ENCODE measurements around the gene BCOR.

Gene BCOR

GRCh38 chrX:40104630-40104984 is 6.8 kb upstream of the BCOR start:
- in situ Hi-C loops (cut with MboI; ENCODE audit: low pct_unique_long_range_greater_than_20kb, low sequenced_read_pairs, unreplicated experiment): no loop called here
- TF ChIP-seq CTCF (IDR thresholded peaks at IDR 0.05; ENCODE audit: extremely low read depth, insufficient read depth, missing control alignments): no peak
- DNase-seq (ENCODE audit: low spot score): peak; percentile 76

GRCh38 chrX:40103565-40104323 is 6.0 kb upstream of the BCOR start:
- in situ Hi-C loops (cut with MboI; ENCODE audit: low pct_unique_long_range_greater_than_20kb, low sequenced_read_pairs, unreplicated experiment): no loop called here
- DNase-seq (ENCODE audit: low spot score): no peak
- TF ChIP-seq CTCF (IDR thresholded peaks at IDR 0.05; ENCODE audit: extremely low read depth, insufficient read depth, missing control alignments): no peak

- in situ Hi-C loops (cut with MboI; ENCODE audit: low pct_unique_long_range_greater_than_20kb, low sequenced_read_pairs, unreplicated experiment): no loop called here
- TF ChIP-seq CTCF (IDR thresholded peaks at IDR 0.05; ENCODE audit: extremely low read depth, insufficient read depth, missing control alignments): no peak
- no peak for DNase-seq (ENCODE audit: low spot score)
These were observed 4.9 kb upstream of the BCOR start for GRCh38 chrX:40102393-40103381.

- no peak for TF ChIP-seq CTCF (IDR thresholded peaks at IDR 0.05; ENCODE audit: extremely low read depth, insufficient read depth, missing control alignments)
- in situ Hi-C loops (cut with MboI; ENCODE audit: low pct_unique_long_range_greater_than_20kb, low sequenced_read_pairs, unreplicated experiment): no loop called here
- DNase-seq (ENCODE audit: low spot score): no peak
These were observed 3.7 kb upstream of the BCOR start for GRCh38 chrX:40101430-40101802.

DNA sequence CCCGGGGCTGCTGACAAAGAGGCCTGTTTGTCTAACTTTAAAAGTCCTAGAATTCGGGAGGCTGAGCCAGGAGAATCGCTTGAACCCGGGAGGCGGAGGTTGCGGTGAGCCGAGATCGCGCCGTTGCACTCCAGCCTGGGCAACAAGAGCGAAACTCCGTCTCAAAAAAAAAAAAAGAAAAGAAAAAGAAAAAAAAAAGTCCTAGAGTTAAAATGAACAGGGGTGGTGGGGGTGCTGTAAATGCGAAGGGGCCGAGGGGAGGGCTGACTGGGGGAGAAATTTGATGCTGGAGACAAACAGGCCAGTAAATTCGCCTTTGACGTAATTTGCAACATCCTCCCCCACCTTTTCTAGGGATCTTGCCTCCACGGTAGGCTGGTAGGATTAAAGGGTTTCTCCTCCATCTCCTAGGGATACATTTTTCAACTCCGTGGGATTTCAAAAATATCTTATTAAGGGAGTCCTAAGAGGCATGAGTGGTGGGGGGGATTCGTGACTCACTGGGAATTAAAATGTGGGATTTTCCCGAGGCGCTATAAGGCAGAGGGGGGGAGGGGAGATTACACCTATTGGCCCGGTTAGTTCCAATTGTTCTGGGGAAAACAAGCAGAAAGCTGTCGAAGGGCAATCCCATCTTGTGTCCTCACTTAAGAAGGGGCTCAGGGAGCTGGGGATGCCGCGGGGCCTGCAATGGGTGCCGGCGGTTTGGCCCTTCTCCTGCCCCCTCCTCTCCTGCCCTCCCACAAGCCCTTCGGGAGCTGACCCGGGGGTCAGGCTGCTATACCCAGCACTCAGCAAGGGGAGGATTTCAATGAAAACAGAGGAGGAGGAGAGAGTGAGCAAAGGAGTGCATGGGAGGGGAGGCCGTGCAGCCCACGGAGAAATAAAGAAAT is 3.0 kb upstream of the BCOR start:
- no peak for DNase-seq (ENCODE audit: low spot score)
- no peak for TF ChIP-seq CTCF (IDR thresholded peaks at IDR 0.05; ENCODE audit: extremely low read depth, insufficient read depth, missing control alignments)
- in situ Hi-C loops (cut with MboI; ENCODE audit: low pct_unique_long_range_greater_than_20kb, low sequenced_read_pairs, unreplicated experiment): no loop called here

DNA sequence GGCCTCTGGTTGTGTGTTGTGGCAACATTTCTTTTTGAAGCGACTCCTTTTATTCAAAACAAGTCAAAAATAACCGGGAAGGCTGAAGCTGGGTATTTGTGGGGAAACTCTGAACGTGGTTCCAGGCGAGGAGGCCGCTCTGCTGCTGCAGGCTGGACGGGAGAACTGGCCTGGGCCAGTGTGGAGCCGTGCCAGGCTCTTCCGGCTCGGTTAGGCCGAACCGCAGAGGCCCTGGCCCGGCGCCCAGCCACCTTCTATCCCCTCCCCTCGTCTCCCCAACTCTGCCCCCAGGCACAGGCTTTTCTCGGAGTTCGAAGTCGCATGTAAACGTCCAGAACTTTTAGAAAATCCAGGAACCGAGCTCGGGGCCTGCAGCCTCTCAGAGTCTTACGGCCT is 2.4 kb upstream of the BCOR start:
- DNase-seq (ENCODE audit: low spot score): no peak
- TF ChIP-seq CTCF (IDR thresholded peaks at IDR 0.05; ENCODE audit: extremely low read depth, insufficient read depth, missing control alignments): no peak
- in situ Hi-C loops (cut with MboI; ENCODE audit: low pct_unique_long_range_greater_than_20kb, low sequenced_read_pairs, unreplicated experiment): no loop called here

Measured in GM13977 (cell line).